Nephron (organoid): ENCODE measurements around the gene PKDREJ.

Source experiments
- H3K27ac Mint-ChIP-seq, 3 experiments: 2 replicates each; pipeline ENCODE4 v1.8.0; 2020; ENCODE audit warnings: mixed read lengths in 3 of 3, mild to moderate bottlenecking in 2 of 3, moderate library complexity in 1 of 3
- H3K27me3 Mint-ChIP-seq: 2 replicates; pipeline ENCODE4 v1.8.0; 2021; ENCODE audit warnings: low read depth, mild to moderate bottlenecking, moderate library complexity, mixed read lengths
- H3K36me3 Mint-ChIP-seq: 2 replicates; pipeline ENCODE4 v1.8.0; 2020; ENCODE audit warnings: low read depth, mixed read lengths
- H3K4me1 Mint-ChIP-seq: 2 replicates; pipeline ENCODE4 v1.8.0; 2020; ENCODE audit warnings: mixed read lengths
- H3K4me3 Mint-ChIP-seq, 3 experiments: 2 replicates each; pipeline ENCODE4 v1.8.0; 2020; ENCODE audit warnings: mild to moderate bottlenecking in 3 of 3, mixed read lengths in 3 of 3, moderate library complexity in 2 of 3
- H3K9me3 Mint-ChIP-seq: 2 replicates; pipeline ENCODE4 v1.8.0; 2020; ENCODE audit warnings: mixed read lengths
- CTCF ChIP-seq, 3 experiments: fragments of 200-600 bp; sonication (generic); IDR thresholded peaks; one replicate each; pipeline ENCODE4 v1.5.0; 2021; ENCODE audit warnings: antibody characterized with exemption in 3 of 3; ENCODE audit not compliant: unreplicated experiment in 3 of 3

PKDREJ gene

GRCh38 chr22:46239261-46240048 lies 23.7 kb downstream of the PKDREJ start:
- Mint-ChIP-seq H3K36me3 (peaks cover 41% of the 10 kb centered on the region), H3K9me3 (no peaks in the 10 kb centered on the region), H3K27ac (no peak overlapping the region), H3K4me3 (no peak overlapping the region), H3K4me1 (no peaks in the 10 kb centered on the region), H3K27me3 (peaks cover 4% of the 10 kb centered on the region)
- TF ChIP-seq CTCF (IDR thresholded peaks at IDR 0.05; ENCODE audit: unreplicated experiment in 3 of 3): no peak

DNA sequence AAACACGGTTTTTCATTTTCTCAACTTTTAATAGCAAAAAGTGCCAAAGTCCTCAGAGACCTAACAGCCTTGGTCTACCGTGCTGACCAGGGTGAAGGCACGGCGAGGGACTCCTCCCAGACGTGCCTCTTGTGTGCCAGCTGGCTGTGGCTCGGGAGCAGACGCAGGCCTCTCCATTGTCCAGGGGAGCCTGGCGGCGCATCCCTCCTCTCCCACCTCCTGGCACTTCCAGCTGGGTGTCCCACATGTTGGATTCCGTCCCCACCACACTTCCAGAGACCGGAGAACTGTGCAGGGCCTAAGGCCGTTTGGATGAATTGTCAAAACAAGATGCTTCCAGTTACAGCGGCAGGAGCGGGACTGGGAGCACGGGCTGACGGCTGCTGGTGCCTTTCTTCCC lies 24.6 kb downstream of the PKDREJ start:
- H3K9me3 Mint-ChIP-seq: no peaks in the 10 kb centered on the region
- no peak for TF ChIP-seq CTCF (IDR thresholded peaks at IDR 0.05; ENCODE audit: unreplicated experiment in 3 of 3)
- H3K36me3 Mint-ChIP-seq: peaks cover 36% of the 10 kb centered on the region
- H3K27me3 Mint-ChIP-seq: peaks cover 4% of the 10 kb centered on the region
- no peak overlapping the region for H3K4me3 Mint-ChIP-seq
- no peaks in the 10 kb centered on the region for H3K4me1 Mint-ChIP-seq
- no peak overlapping the region for H3K27ac Mint-ChIP-seq

- TF ChIP-seq CTCF (IDR thresholded peaks at IDR 0.05; ENCODE audit: unreplicated experiment in 3 of 3): no peak
- H3K36me3 Mint-ChIP-seq: peaks cover 33% of the 10 kb centered on the region
- H3K9me3 Mint-ChIP-seq: no peaks in the 10 kb centered on the region
- no peak overlapping the region for H3K27ac Mint-ChIP-seq
- peaks cover 4% of the 10 kb centered on the region for H3K27me3 Mint-ChIP-seq
- no peak overlapping the region for H3K4me3 Mint-ChIP-seq
- H3K4me1 Mint-ChIP-seq: no peaks in the 10 kb centered on the region
These were observed 25.6 kb downstream of the PKDREJ start for GRCh38 chr22:46237453-46238124.

- peaks cover 30% of the 10 kb centered on the region for H3K36me3 Mint-ChIP-seq
- H3K4me1 Mint-ChIP-seq: no peaks in the 10 kb centered on the region
- H3K4me3 Mint-ChIP-seq: no peak overlapping the region
- H3K27ac Mint-ChIP-seq: no peak overlapping the region
- no peak for TF ChIP-seq CTCF (IDR thresholded peaks at IDR 0.05; ENCODE audit: unreplicated experiment in 3 of 3)
- peaks cover 4% of the 10 kb centered on the region for H3K27me3 Mint-ChIP-seq
- H3K9me3 Mint-ChIP-seq: no peaks in the 10 kb centered on the region
These were observed 28.2 kb downstream of the PKDREJ start for GRCh38 chr22:46234969-46235368.

GRCh38 chr22:46233231-46233630 lies 29.9 kb downstream of the PKDREJ start:
- Mint-ChIP-seq H3K27me3 (peaks cover 2% of the 10 kb centered on the region), H3K4me3 (no peak overlapping the region), H3K27ac (no peak overlapping the region), H3K36me3 (peaks cover 29% of the 10 kb centered on the region), H3K4me1 (no peaks in the 10 kb centered on the region), H3K9me3 (no peaks in the 10 kb centered on the region)
- TF ChIP-seq CTCF (IDR thresholded peaks at IDR 0.05; ENCODE audit: unreplicated experiment in 3 of 3): no peak
